ENCODE results near the gene SMOC2. TPM values are rescaled to one million over a fixed set of nuclear protein-coding genes. Genes with fewer than 3 reads are reported as not detected.

The SMOC2 gene
- total RNA-seq, 1 experiment from 2014 or later: 2.1 TPM

DNA sequence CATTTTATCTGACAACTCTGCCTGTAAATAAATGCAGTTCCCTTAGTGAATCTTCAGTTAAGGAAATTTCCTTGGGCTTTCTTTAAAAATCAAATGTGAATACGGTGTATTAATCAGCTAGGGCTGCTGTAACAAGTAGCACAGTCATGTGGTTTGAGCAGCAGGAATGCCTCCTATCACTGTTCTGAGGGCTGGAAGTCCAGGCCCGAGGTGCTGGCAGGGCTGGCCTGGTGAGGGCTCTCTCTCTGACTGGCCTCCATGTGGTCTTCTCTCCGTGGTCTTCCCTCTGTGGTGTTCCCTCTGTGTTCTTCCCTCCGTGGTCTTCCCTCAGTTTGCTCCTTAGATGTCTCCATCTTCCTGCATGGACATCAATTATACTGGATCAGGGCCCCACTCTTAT lies 124.1 kb downstream of the SMOC2 start:
- no peaks in the 10 kb centered on the region for H3K4me1 ChIP-seq (ENCODE audit: insufficient read depth, low read length)
- WGBS (ENCODE audit: extremely low coverage, insufficient read length, low lambda C conversion rate): no CpG with 5 or more reads among the region's 4 CpGs

More for the DNA sequence above, 124.1 kb downstream of the SMOC2 start:
- Histone ChIP-seq H2BK12ac (ENCODE audit: insufficient read length, low read depth, low read length) (no peak overlapping the region), H3K4me2 (ENCODE audit: insufficient read depth, insufficient read length, low read length) (no peak overlapping the region), H2BK120ac (ENCODE audit: low read depth, low read length, poor library complexity, severe bottlenecking) (no peak overlapping the region), H2BK15ac (ENCODE audit: low read depth, low read length) (no peak overlapping the region), H3K23me2 (ENCODE audit: insufficient read length, low read depth, low read length, poor library complexity, severe bottlenecking) (peaks cover 3% of the 10 kb centered on the region), H3K27ac (ENCODE audit: insufficient read length, low read depth, low read length) (no peak overlapping the region), H3K23ac (ENCODE audit: insufficient read length, low read depth, low read length) (no peak overlapping the region), H3K56ac (ENCODE audit: insufficient read length, low read depth, low read length) (no peak overlapping the region), H2BK5ac (ENCODE audit: insufficient read length, low read length) (no peak overlapping the region), H3K27me3 (ENCODE audit: insufficient read depth, low read length) (no peaks in the 10 kb centered on the region; the same call in 1 of the 2 replicates), H3K79me2 (ENCODE audit: insufficient read depth, low read length) (no peaks in the 10 kb centered on the region), H4K20me1 (ENCODE audit: control insufficient read depth, insufficient read depth, insufficient read length) (no peaks in the 10 kb centered on the region), H3K9me3 (ENCODE audit: control insufficient read depth, low read depth, low read length) (no peaks in the 10 kb centered on the region), H3K14ac (ENCODE audit: insufficient read depth, low read length) (no peak overlapping the region), H4K5ac (ENCODE audit: insufficient read length, low read depth, low read length) (no peak overlapping the region), H3K9ac (ENCODE audit: extremely low read depth, insufficient read length, low read length) (no peak overlapping the region), H4K91ac (ENCODE audit: insufficient read length, low read depth, low read length) (no peak overlapping the region), H4K8ac (replicated peaks; ENCODE audit: insufficient read length, low read depth, low read length) (no peak overlapping the region), H3K4ac (ENCODE audit: low read depth, low read length) (no peak overlapping the region), H2BK20ac (ENCODE audit: low read depth, low read length, poor library complexity, severe bottlenecking) (no peak overlapping the region), H2AK5ac (ENCODE audit: insufficient read length, low read length) (no peak overlapping the region), H3K79me1 (ENCODE audit: insufficient read depth, low read depth, low read length, poor library complexity, severe bottlenecking) (no peaks in the 10 kb centered on the region), H2AFZ (ENCODE audit: low read length) (no peak overlapping the region), H3K18ac (ENCODE audit: insufficient read length, low read depth, low read length) (no peak overlapping the region), H3T11ph (ENCODE audit: low read length) (no peak overlapping the region)
- TF ChIP-seq, protein P1, sequence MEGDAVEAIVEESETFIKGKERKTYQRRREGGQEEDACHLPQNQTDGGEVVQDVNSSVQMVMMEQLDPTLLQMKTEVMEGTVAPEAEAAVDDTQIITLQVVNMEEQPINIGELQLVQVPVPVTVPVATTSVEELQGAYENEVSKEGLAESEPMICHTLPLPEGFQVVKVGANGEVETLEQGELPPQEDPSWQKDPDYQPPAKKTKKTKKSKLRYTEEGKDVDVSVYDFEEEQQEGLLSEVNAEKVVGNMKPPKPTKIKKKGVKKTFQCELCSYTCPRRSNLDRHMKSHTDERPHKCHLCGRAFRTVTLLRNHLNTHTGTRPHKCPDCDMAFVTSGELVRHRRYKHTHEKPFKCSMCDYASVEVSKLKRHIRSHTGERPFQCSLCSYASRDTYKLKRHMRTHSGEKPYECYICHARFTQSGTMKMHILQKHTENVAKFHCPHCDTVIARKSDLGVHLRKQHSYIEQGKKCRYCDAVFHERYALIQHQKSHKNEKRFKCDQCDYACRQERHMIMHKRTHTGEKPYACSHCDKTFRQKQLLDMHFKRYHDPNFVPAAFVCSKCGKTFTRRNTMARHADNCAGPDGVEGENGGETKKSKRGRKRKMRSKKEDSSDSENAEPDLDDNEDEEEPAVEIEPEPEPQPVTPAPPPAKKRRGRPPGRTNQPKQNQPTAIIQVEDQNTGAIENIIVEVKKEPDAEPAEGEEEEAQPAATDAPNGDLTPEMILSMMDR (conservative IDR thresholded peaks at IDR 0.05): no peak
- H3K4me3 Mint-ChIP-seq: no peak overlapping the region
- no peak overlapping the region for H3K27ac Mint-ChIP-seq
- H3K36me3 Mint-ChIP-seq (ENCODE audit: insufficient read depth in 1 of 3, low read depth in 3 of 3): peaks cover 0 to 9% (median 0%) of the 10 kb centered on the region in 3 experiments; a peak in 1 of 7 replicates
- peaks cover 2 to 7% of the 10 kb centered on the region in 2 experiments; a peak in 3 of 5 replicates for H3K9me3 Mint-ChIP-seq
- H3K4me1 Mint-ChIP-seq: peaks cover 8 to 21% of the 10 kb centered on the region in 2 experiments
- DNase-seq: no peak
- H3K27me3 Mint-ChIP-seq (ENCODE audit: low read depth): peaks cover 11% of the 10 kb centered on the region
